ENCODE results near the gene REV1.
A peak's percentile ranks its signal among the peaks of the same experiment; 100 is the strongest.

REV1 gene

GRCh38 chr2:99420751-99421299 lies 69.0 kb downstream of the REV1 start:
- Histone ChIP-seq H3K36me3 (ENCODE audit: control insufficient read depth in 2 of 2, insufficient read depth in 1 of 2, low read length in 2 of 2) (peaks cover 61 to 89% of the 10 kb centered on the region in 2 experiments), H3K4me1 (ENCODE audit: control insufficient read depth, insufficient read depth, low read length) (no peaks in the 10 kb centered on the region), H3K27ac (ENCODE audit: extremely low read depth, low read depth, low read length) (no peak overlapping the region), H3K4me3 (ENCODE audit: low read depth, low read length) (no peak overlapping the region), H3K9me3 (ENCODE audit: control insufficient read depth, insufficient read depth, low read depth, low read length) (no peaks in the 10 kb centered on the region)
- ChIA-PET POLR2A (no interaction called here), CTCF (no interaction called here)
- TF ChIP-seq BCL11A (tag by site-specific recombination; IDR thresholded peaks at IDR 0.05; ENCODE audit: low read depth) (no peak), ZNF24 (tag by site-specific recombination; IDR thresholded peaks at IDR 0.05) (no peak), ZNF558 (tag by site-specific recombination; IDR thresholded peaks at IDR 0.05) (no peak), ZBTB1 (tag by site-specific recombination; IDR thresholded peaks at IDR 0.05) (no peak)

GRCh38 chr2:99420031-99420430 lies 69.8 kb downstream of the REV1 start:
- CTCF ChIA-PET = interaction anchor here (0.7 kb wide), 1 partner anchor 19 kb away, joined by 3 read pairs; no protein-coding TSS in a partner anchor
- Histone ChIP-seq H3K36me3 (ENCODE audit: control insufficient read depth in 2 of 2, insufficient read depth in 1 of 2, low read length in 2 of 2) (peaks cover 54 to 90% of the 10 kb centered on the region in 2 experiments), H3K4me3 (ENCODE audit: low read depth, low read length) (no peak overlapping the region), H3K9me3 (ENCODE audit: control insufficient read depth, insufficient read depth, low read depth, low read length) (no peaks in the 10 kb centered on the region), H3K4me1 (ENCODE audit: control insufficient read depth, insufficient read depth, low read length) (no peaks in the 10 kb centered on the region), H3K27ac (ENCODE audit: extremely low read depth, low read depth, low read length) (no peak overlapping the region)
- POLR2A ChIA-PET = no interaction called here
- TF ChIP-seq ZNF138 (tag by site-specific recombination; IDR thresholded peaks at IDR 0.05; ENCODE audit: borderline replicate concordance) (no peak), ZNF792 (tag by site-specific recombination; IDR thresholded peaks at IDR 0.05) (no peak), GLIS1 (tag by site-specific recombination; IDR thresholded peaks at IDR 0.05) (no peak), ELK4 (IDR thresholded peaks at IDR 0.05; ENCODE audit: borderline replicate concordance, low read depth, low read length) (no peak), ZBTB26 (tag by site-specific recombination; optimal IDR thresholded peaks at IDR 0.05) (no peak), ZNF473 (tag by site-specific recombination; IDR thresholded peaks at IDR 0.05) (no peak), PRDM10 (tag by site-specific recombination; IDR thresholded peaks at IDR 0.05) (no peak), SCRT2 (tag by site-specific recombination; IDR thresholded peaks at IDR 0.05) (no peak), ZNF624 (tag by site-specific recombination; IDR thresholded peaks at IDR 0.05) (no peak)

GRCh38 chr2:99417396-99417795 lies 72.4 kb downstream of the REV1 start:
- POLR2A ChIA-PET = no interaction called here
- Histone ChIP-seq H3K36me3 (ENCODE audit: control insufficient read depth in 2 of 2, insufficient read depth in 1 of 2, low read length in 2 of 2) (peaks cover 55 to 95% of the 10 kb centered on the region in 2 experiments), H3K4me1 (ENCODE audit: control insufficient read depth, insufficient read depth, low read length) (no peaks in the 10 kb centered on the region)

More at GRCh38 chr2:99417396-99417795, 72.4 kb downstream of the REV1 start:
- Histone ChIP-seq H3K27ac (ENCODE audit: extremely low read depth, low read depth, low read length) (no peak overlapping the region), H3K4me3 (ENCODE audit: low read depth, low read length) (no peak overlapping the region), H3K9me3 (ENCODE audit: control insufficient read depth, insufficient read depth, low read depth, low read length) (no peaks in the 10 kb centered on the region)
- CTCF ChIA-PET = interaction anchor here (0.7 kb wide), 1 partner anchor 39 kb away, joined by 4 read pairs; no protein-coding TSS in a partner anchor
- TF ChIP-seq ZNF548 (tag by site-specific recombination; IDR thresholded peaks at IDR 0.05) (peak; percentile 71), IKZF3 (tag by site-specific recombination; IDR thresholded peaks at IDR 0.05) (no peak), ZNF626 (tag by site-specific recombination; IDR thresholded peaks at IDR 0.05) (no peak)
